ENCODE results near the gene MTRF1. TPM values are rescaled to one million over a fixed set of nuclear protein-coding genes. Genes with fewer than 3 reads are reported as not detected.

The MTRF1 gene
- total and polyA plus RNA-seq, 2 of the 4 experiments (the other 2 are of a cell fraction): 9.7 to 12.4 TPM

DNA sequence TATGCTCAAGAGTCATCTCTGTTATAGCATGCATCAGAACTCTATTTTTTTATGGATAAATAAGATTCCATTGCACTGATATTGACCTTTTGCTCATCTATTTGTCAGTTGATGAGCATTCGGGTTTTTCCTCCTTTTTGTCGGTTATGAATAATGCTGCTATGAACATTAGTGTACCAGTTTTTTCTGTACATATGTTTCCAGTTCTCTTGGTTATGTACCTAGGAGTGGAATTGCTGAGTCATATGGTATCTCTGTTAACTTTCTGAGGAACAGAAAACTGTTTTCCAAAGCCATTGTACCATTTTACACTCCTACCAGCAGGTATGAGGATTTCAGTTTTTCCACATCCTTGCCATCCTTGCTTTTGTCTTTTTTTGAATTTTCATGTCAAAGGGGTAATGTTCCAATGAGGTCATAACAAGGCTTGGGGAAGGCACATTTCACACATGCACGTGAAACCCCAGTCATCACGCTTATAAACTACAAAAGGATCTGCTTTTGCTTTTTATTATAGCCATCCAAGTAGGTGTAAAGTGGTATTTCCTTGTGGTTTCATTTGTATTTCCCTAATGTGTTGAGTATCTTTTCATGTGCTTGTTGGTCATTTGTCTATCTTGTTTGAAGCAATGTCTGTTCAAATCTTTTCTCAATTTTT is 83.7 kb downstream of the MTRF1 start:
- POLR2A ChIA-PET (ENCODE audit: unreplicated experiment): no interaction called here
- Histone ChIP-seq H3K27ac (ENCODE audit: insufficient read depth, low read length) (0 out of 2 replicates have a peak overlapping the region, but pooled peaks have one; percentile 7), H2BK15ac (ENCODE audit: low read depth, low read length) (peak overlapping the region; percentile 96), H3K9me3 (ENCODE audit: control insufficient read depth, insufficient read depth, low read length) (peaks cover 5% of the 10 kb centered on the region), H2BK120ac (ENCODE audit: low read depth, low read length) (peak overlapping the region; percentile 89), H3K9me1 (ENCODE audit: insufficient read depth, low read length) (no peaks in the 10 kb centered on the region), H4K5ac (ENCODE audit: low read depth, low read length) (peak overlapping the region; percentile 95), H3K4me1 (ENCODE audit: control insufficient read depth, insufficient read depth, low read length) (peaks cover 5% of the 10 kb centered on the region; the same call in 1 of the 2 replicates), H3K36me3 (ENCODE audit: control insufficient read depth, insufficient read depth, low read length) (no peaks in the 10 kb centered on the region), H2AFZ (replicated peaks; ENCODE audit: low read length, poor library complexity) (no peak overlapping the region), H2AK5ac (ENCODE audit: low read depth, low read length) (peak overlapping the region; percentile 61; the same call in 1 of the 2 replicates), H2AK9ac (replicated peaks; ENCODE audit: low read depth, low read length, poor library complexity) (no peak overlapping the region), H3K18ac (ENCODE audit: low read depth, low read length) (peak overlapping the region; percentile 98), H3K27me3 (ENCODE audit: control insufficient read depth, insufficient read depth, low read length) (no peaks in the 10 kb centered on the region), H3K79me1 (ENCODE audit: low read depth in 1 of 2, low read length in 2 of 2) (no peaks in the 10 kb centered on the region), H4K91ac (ENCODE audit: insufficient read depth, low read depth, low read length) (peak overlapping the region; percentile 44; the same call in 1 of the 2 replicates), H3K23ac (ENCODE audit: low read depth, low read length) (peak overlapping the region; percentile 77; the same call in 1 of the 2 replicates), H2BK5ac (ENCODE audit: low read depth, low read length, poor library complexity, severe bottlenecking) (peak overlapping the region; percentile 95), H3K4ac (ENCODE audit: low read depth, low read length) (peak overlapping the region; percentile 85; the same call in 1 of the 2 replicates), H2BK20ac (ENCODE audit: low read depth, low read length) (peak overlapping the region; percentile 90; the same call in 1 of the 2 replicates), H4K20me1 (ENCODE audit: insufficient read depth, low read length) (no peaks in the 10 kb centered on the region), H4K8ac (ENCODE audit: low read depth in 2 of 2, low read length in 2 of 2) (peak overlapping the region in 1 of 2 experiments; percentile 97; a peak in 2 of 4 replicates), H3K9ac (ENCODE audit: low read depth, low read length) (no peak overlapping the region), H3K14ac (replicated peaks; ENCODE audit: low read depth, low read length) (peak overlapping the region; percentile 79), H3K4me2 (ENCODE audit: low read depth, low read length) (no peak overlapping the region; the same call in 1 of the 2 replicates), H3K4me3 (ENCODE audit: insufficient read depth, low read depth, low read length) (no peak overlapping the region), H3K56ac (ENCODE audit: extremely low read depth, insufficient read depth, low read length) (0 out of 2 replicates have a peak overlapping the region, but pooled peaks have one; percentile 62)
- dilution Hi-C loops (cut with HindIII; ENCODE audit: low sequenced_read_pairs, unreplicated experiment): no loop called here
- BruUV-seq (replicated peaks): no TSS peak
- intact Hi-C loops (cut with micrococcal nuclease): no loop called here
- in situ Hi-C loops (cut with MboI; ENCODE audit: low sequenced_read_pairs): no loop called here
- no CpG with 5 or more reads among the region's 4 CpGs for WGBS, 2 experiments (ENCODE audit: extremely low coverage in 2 of 2, insufficient read length in 1 of 2)
- DNase-seq (peak; percentile 80), ATAC-seq (ENCODE audit: low read depth) (peak; percentile 77)
- TF ChIP-seq NFE2L2 (IDR thresholded peaks at IDR 0.05; ENCODE audit: low read depth, low read length): peak; percentile 95
- TF ChIP-seq BHLHE40 (IDR thresholded peaks at IDR 0.05; ENCODE audit: low read depth, low read length): no peak
- peak; percentile 88 for TF ChIP-seq MAFK (IDR thresholded peaks at IDR 0.05; ENCODE audit: low read depth, low read length)
- TF ChIP-seq, protein P1, sequence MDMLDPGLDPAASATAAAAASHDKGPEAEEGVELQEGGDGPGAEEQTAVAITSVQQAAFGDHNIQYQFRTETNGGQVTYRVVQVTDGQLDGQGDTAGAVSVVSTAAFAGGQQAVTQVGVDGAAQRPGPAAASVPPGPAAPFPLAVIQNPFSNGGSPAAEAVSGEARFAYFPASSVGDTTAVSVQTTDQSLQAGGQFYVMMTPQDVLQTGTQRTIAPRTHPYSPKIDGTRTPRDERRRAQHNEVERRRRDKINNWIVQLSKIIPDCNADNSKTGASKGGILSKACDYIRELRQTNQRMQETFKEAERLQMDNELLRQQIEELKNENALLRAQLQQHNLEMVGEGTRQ (IDR thresholded peaks at IDR 0.05; ENCODE audit: low read depth, low read length): no peak
- TF ChIP-seq CEBPB (IDR thresholded peaks at IDR 0.05; ENCODE audit: low read depth, low read length): no peak
- TF ChIP-seq, protein P2, sequence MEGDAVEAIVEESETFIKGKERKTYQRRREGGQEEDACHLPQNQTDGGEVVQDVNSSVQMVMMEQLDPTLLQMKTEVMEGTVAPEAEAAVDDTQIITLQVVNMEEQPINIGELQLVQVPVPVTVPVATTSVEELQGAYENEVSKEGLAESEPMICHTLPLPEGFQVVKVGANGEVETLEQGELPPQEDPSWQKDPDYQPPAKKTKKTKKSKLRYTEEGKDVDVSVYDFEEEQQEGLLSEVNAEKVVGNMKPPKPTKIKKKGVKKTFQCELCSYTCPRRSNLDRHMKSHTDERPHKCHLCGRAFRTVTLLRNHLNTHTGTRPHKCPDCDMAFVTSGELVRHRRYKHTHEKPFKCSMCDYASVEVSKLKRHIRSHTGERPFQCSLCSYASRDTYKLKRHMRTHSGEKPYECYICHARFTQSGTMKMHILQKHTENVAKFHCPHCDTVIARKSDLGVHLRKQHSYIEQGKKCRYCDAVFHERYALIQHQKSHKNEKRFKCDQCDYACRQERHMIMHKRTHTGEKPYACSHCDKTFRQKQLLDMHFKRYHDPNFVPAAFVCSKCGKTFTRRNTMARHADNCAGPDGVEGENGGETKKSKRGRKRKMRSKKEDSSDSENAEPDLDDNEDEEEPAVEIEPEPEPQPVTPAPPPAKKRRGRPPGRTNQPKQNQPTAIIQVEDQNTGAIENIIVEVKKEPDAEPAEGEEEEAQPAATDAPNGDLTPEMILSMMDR (conservative IDR thresholded peaks at IDR 0.05; ENCODE audit: low read depth, low read length): no peak
- CTCF ChIA-PET: interaction anchor here (1.6 kb wide), 1 partner anchor 10 kb away, joined by 4 read pairs; no protein-coding TSS in a partner anchor

Measured in IMR-90 (cell line).